Body of pancreas (tissue), 4 donors: ENCODE results near the gene KRTAP9-9.

ENCODE experiments used
- CTCF ChIP-seq, 7 experiments: fragments of 450-650 bp in 4 of 7; fragments of 200-600 bp in 3 of 7; sonication (generic) in 3 of 7; IDR thresholded peaks; one replicate each; pipeline ENCODE4 v1.5.1; 2016 to 2019; ENCODE audit warnings: antibody characterized with exemption in 7 of 7
- POLR2A ChIP-seq, 3 donors: fragments of 450-650 bp; IDR thresholded peaks; one replicate each; pipeline ENCODE4 v1.6.1; 2016; ENCODE audit warnings: antibody characterized with exemption in 3 of 3, mild to moderate bottlenecking in 2 of 3

GRCh38 chr17:41254861-41255260, 323 bp upstream of the KRTAP9-9 start:
- TF ChIP-seq CTCF (IDR thresholded peaks at IDR 0.05) (no peak), POLR2A (IDR thresholded peaks at IDR 0.05) (no peak)
